Measurements from ENCODE around the gene TEX261.

TEX261 gene

GRCh38 chr2:70981421-70981820 lies 13.3 kb downstream of the TEX261 start:
- DNase-seq = no peak

- DNase-seq = no peak
These were observed 15.0 kb downstream of the TEX261 start for GRCh38 chr2:70979626-70980025.

- no peak for DNase-seq
These were observed 15.5 kb downstream of the TEX261 start for GRCh38 chr2:70979180-70979488.

GRCh38 chr2:70978341-70979179 lies 16.1 kb downstream of the TEX261 start, which contains the start of gene ANKRD53:
ANKRD53 (plus strand) TSS chr2:70978630; CDS start chr2:70978646, 16 bp downstream.
- peak; percentile 42 for DNase-seq

GRCh38 chr2:70977605-70978205 lies 17.0 kb downstream of the TEX261 start:
- peak; percentile 45 for DNase-seq

- no peak for DNase-seq
These were observed 19.4 kb downstream of the TEX261 start for GRCh38 chr2:70975237-70975636.

GRCh38 chr2:70974592-70974991 lies 20.1 kb downstream of the TEX261 start:
- DNase-seq = no peak

- no peak for DNase-seq
These were observed 27.5 kb downstream of the TEX261 start for GRCh38 chr2:70967189-70967588.

GRCh38 chr2:70966681-70967080 lies 28.0 kb downstream of the TEX261 start:
- no peak for DNase-seq

GRCh38 chr2:70965506-70965905 lies 29.2 kb downstream of the TEX261 start:
- DNase-seq = no peak

GRCh38 chr2:70964596-70965386 lies 29.9 kb downstream of the TEX261 start:
- peak; percentile 91 for DNase-seq

GRCh38 chr2:70964133-70964532 lies 30.5 kb downstream of the TEX261 start:
- DNase-seq = no peak

- DNase-seq = no peak
These were observed 31.5 kb downstream of the TEX261 start for GRCh38 chr2:70962885-70963878.

- DNase-seq = no peak
These were observed 32.3 kb downstream of the TEX261 start for GRCh38 chr2:70962211-70962884.

- no peak for DNase-seq
These were observed 33.1 kb downstream of the TEX261 start for GRCh38 chr2:70961648-70961994.

GRCh38 chr2:70960833-70961647 lies 33.6 kb downstream of the TEX261 start:
- DNase-seq = no peak

GRCh38 chr2:70959851-70960832 lies 34.5 kb downstream of the TEX261 start:
- DNase-seq = no peak

GRCh38 chr2:70959271-70959761 lies 35.4 kb downstream of the TEX261 start:
- DNase-seq = no peak

- no peak for DNase-seq
These were observed 35.9 kb downstream of the TEX261 start for GRCh38 chr2:70958759-70959158.

GRCh38 chr2:70957798-70958197 lies 36.9 kb downstream of the TEX261 start:
- no peak for DNase-seq

All from CD4-positive, alpha-beta T cell treated with Interleukin-17A for 4 hours (primary cell).